Stimulated activated CD4-positive, alpha-beta T cell treated with anti-CD3 and anti-CD28 coated beads, Interleukin-1b, Interleukin-23, amount 100 ng/mL, for 48 hours (primary cell): Measurements from ENCODE around the gene B4GALNT1.
"Not testable (repeated sequence)": the region's sequence is repeated elsewhere in the genome, so short reads cannot be mapped to it uniquely, and the experiment has no call there.

Experiments used
- DNase-seq: peaks from one replicate; pipeline ENCODE4 v3.0.0-alpha.2; 2020

The B4GALNT1 gene

DNA sequence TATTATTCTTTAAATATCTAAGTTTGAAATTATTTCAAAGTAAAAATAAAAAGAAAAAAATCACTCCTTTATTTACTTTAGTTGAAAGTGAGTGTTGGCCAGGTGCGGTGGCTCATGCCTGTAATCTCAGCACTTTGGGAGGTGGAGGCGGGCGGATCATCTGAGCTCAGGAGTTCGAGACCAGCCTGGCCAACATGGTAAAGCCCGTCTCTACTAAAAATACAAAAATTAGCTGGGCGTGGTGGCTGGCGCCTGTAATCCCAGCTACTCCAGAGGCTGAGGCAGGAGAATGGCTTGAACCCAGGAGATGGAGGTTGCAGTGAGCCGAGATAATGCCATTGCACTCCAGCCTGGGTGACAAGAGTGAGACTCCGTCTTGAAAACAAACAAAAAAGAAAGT is 3.7 kb upstream of the B4GALNT1 start:
- not testable (repeated sequence) for DNase-seq

DNA sequence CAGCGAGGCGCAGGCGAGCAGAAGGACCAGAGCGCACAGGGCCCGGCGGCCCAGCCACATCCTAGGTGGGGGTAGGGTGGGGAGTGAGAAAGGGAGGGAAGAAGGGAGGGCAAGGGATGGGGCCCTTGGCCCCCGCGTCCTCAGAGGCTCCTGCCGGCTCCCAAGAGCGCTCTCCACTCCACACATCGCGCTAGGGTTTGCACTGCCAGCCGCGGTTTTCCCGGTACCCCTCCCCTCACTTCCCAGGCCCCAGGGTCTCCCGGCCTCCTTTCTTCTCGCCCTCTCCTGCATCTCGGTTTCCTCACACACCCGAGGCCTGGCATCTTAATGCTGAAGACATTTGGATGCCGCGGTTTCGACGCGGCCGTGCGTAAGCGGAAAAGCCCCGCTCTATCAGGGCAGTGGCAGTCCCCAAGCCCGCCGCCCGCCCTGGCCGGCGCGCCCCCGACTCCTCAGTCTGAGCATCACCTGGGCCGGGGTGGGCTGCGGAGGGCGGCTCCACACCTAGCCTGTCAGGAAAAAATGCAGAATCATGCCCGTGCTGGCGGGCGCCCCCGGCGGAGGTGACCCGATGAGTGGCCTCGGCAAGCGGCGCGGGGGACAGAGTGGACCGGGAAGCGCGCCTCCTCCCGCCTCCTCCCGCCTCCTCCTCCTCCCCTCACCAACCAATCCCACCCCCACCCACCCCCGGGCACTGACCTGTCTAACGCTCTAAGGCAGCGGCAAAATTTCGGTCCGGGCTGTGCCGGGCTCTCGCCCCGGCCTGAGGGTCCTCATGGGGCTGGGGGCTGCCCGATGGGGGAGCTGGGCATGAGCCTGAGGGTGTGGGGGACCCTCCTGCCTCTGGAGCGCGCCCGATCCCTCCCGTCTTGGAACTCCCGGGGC is 686 bp downstream of the B4GALNT1 start:
- DNase-seq: no peak

DNA sequence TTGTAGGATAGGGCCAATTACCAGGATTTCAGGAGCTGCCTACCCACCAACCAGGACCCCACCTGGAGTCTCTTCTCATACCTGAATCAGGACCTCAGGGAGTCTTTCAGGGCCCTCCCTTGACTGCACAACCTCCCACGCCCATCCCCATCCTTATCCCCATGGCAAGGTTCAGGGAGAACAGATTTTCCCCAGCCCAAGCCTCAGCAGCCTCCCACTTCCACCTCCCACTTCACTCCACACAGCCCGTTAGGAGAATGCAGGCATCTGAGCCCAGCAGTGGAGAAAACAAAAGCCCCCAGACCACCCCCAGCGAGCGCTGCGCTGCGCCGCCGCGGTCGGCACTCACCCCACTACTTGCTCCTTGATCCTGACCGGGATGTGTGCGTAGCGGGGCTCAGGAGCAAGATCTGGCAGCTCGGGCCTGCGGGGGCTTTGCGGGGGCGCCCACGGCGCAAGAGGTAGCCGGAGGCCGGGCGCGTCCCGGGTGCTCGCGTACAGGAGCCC is 1.4 kb downstream of the B4GALNT1 start:
- no peak for DNase-seq

DNA sequence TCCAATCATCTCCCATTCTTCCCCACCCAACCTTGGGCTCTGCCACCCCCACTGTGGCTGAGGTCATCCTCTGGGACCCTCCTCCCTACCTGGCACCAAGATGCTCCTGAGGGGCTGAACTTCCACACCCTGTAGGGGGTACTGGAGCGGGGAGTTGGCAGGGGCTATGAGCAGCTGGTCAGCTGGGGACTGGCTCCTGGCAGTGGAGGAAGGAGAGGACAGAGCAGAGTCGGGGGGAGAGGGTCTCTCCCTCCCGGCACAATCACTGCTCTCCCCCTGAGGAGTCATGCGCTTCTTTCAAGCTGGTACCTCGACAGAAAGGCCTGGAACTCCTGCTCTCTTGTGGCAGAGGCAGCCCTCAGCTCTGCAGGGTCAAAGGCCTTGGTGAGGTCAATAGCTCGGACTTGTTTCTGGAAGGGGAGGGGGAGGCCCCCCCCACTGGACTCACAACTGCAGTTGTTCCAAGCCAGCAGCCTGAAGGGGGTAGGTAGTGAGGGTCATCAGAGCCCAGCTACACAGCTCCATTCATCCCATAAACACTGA is 2.0 kb downstream of the B4GALNT1 start:
- DNase-seq: no peak

DNA sequence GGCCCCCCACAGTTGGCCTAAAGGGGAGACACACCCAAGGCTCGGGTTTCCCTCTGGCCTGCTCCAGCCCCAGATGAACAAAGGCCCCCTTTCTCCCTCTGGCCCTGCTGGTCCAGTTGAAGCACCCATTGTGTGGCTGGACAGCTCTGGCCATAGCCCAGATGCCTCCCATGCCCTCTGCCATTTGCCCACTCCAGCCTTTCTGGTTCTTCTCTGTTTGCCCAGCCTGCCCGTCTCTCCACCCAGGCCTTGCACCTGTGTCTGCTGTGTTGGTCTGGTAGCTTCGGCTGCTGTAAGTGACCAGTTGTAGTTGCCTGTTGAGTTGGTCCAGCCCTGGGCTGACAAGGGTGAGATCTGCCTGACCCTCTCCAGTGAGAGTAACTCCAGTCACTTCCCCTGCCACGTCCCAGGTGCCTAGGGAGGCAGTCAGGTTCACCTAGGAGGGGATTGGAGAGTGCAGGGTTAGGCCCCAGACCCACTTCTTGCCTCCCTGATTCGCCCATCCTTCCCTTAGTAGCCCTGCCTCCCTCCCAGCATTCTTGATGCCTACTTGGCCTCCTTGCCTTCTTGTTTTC is 3.0 kb downstream of the B4GALNT1 start:
- DNase-seq: no peak

DNA sequence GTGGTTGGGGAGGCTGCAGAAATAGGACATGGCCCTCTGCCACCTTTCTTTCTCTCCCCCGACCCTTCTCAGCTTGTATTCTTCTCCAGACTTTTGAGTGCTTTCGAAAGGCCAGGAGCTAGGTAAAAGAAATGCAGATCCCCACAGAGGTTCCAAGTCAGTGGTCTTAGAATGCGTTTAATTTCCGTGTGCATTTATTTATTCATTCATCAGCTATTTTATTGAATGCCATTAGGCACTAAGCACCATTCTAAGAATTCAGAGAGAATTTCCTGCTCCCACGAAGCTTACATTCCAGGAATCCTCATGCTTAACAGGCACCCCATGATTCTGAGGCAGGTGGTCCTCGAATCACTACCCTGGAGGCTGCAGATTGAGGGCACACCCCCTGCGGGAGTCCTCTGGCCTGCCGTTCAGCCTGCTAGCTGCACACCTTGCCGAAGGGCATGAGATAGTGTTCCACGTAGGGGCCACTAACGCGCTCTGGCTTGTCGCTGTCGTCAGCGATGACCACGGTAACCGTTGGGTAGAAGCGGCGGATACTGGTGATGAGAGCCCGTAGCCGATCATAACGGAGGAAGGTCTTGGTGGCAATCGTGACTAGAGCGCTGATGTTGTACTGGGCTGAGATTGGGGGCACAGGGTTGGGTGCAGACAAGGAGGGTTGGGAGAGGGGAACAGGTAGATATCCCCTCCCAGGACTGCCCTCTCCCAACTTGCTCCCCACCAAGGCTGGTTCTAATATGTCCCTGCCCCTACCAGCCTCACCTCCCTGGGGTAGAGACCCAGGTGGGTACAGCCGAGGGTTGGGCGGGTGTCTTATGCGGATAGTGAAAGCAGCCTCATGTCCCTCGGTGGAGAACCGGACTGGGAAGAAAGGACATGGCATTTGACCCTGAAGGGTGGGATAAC is 4.5 kb downstream of the B4GALNT1 start:
- DNase-seq: no peak

DNA sequence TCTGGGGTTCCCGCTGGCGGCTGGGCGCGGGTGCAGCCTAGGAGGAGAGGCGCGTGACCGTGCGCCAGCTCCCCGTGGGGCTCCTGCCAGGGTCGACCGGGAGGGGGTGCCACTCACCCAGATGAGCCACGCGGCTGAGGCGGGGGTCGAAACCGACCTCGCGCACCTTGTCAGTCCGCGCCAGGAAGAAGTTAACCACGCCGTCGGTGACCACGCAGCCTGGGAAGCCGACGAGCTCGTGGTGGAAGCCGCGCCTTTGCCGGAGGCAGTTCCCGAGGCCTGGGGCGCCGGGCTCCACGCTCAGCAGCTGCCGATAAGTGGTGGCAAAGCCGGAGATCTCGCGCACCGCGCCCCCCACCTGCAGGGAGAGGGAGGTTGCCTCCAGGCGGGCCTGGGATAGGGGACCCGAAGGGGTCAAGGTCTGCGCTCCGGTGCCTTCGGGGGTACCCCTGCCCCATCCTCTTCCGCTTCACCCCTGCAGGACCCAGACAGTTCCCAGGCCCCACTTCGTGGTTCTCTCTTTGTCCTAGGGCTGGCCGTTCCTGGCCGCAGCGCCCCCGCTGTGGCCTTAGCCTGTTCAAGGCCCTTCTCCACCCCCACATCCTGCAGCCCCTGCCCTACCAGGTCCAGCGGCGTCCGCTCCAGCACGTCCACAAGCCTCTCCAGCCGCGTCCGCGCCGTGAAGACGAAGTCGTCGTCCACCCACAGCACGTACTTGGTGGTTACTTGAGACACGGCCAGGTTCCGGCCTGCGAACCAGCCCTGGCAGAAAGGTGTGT is 5.3 kb downstream of the B4GALNT1 start:
- peak; percentile 38 for DNase-seq

DNA sequence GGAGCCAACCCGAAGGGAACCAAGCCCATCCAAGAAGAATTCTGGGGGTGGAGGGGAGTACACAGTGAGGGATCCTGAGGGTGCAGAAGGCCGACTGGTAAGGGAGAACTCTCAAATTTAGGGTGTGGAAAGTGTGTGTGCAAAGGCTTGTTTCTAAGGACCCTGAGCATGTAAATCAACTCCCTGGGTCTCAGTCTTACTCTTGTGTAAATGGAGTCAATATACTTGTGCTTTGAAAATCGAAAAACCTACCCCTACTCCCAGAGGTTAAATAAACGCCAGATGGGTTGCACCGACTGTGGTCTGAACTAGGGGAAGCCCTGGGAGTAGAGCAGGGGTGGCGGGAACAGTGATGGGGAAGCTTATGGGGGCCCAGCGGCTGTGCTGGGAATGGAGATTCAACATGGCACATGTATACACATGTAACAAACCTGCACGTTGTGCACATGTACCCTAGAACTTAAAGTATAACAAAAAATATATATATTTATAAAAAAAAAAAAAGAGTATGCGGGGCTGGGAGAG is 6.0 kb downstream of the B4GALNT1 start:
- DNase-seq: no peak

DNA sequence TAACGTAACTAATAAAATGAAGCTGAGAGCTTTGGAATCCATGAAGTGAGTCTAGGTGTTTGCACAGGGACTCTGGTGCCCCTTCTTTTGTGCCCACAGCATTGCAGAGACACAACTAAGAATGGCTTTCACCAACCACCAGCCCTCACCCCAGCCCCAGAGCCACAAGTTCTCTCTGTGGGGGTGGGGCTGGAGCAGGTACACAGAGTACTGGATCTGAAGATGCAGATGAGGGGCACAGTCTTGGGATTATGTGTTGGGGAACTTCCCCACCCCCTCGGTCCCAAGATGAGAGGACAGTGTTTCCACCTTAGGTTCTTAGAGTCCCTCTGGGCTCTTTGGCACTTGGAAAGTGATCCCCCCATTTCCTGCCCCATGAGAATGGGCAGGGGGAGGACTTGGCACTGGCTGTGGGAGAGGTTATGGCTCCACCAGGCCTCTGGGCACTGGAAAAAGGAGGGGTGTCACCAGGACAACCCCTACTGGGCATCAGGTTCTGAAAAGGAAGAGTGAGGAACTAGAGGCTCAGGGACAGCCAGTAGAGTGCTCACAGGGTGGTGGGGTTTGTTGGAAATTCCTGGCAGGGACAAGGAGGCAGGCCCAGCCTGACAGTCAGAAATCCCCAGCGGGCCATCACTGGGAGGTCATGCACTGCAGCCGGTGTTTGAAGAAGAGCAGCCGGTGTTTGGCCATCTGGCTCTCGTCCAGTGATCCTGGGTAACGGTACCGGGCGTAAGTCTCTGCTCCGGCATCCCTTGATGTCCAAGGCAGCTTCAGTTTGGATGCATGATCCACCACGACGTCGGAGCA is 6.7 kb downstream of the B4GALNT1 start:
- no peak for DNase-seq

DNA sequence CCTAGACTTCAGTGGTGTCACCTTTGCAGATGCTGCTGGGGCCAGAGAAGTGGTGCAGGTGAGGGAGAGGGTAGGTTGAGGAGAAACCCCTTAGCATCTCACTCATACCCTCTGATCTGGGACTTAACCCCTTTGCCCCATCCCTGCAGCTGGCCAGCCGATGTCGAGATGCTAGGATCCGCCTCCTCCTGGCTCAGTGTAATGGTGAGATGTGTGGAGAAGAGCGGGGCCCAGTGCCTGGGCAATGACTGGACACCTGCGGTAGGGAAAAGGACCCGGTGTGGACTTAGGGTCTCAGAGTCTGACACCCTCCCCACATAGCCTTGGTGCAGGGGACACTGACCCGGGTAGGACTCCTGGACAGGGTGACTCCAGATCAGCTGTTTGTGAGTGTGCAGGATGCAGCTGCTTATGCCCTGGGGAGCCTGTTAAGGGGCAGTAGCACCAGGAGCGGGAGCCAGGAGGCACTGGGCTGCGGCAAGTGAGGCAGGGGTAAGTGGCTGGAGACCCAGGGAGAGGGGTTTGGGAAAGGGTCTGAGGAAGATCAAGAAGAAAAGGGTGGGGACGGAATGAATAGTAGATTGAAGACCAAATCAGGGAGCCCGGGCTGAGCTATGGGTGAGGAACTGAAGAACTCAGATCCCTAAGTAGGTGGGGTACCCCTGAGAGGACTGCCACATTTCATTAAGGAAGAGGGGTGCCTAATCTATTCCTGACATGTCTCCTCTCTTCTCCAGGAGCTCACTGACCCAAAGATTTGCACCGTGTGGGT is 7.6 kb downstream of the B4GALNT1 start:
- no peak for DNase-seq

DNA sequence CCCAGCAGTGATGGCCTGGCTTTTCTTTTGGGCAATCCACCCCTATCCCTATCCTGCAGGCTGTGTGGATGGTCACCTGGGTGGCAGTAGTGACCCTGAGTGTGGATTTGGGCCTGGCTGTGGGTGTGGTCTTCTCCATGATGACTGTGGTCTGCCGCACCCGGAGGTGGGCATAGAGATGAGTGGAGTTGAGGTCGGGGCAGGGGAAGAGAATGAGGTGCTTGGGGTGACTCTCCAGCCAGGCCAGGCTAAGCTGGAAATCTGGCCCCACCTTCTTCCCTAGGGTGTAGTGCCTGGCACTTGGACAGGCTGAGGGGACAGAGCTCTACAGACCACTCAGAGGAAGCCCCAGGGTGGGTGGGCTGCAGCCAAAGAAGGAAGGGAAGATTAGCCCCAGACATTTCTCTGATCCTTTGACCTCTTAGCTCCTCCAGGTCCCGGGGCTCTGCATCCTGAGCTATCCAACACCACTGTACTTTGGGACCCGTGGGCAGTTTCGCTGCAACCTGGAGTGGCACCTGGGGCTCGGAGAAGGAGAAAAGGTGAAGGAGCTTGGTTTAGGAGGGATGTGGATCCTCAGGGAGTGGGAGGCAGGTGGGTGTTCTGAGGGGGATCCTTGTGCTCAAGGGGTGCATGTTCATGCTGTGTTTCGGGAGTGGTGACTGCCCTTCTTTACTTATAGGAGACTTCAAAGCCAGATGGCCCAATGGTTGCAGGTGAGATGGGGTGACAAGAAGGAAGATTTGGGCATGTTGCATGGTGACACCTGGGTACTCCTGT is 8.4 kb downstream of the B4GALNT1 start:
- no peak for DNase-seq

DNA sequence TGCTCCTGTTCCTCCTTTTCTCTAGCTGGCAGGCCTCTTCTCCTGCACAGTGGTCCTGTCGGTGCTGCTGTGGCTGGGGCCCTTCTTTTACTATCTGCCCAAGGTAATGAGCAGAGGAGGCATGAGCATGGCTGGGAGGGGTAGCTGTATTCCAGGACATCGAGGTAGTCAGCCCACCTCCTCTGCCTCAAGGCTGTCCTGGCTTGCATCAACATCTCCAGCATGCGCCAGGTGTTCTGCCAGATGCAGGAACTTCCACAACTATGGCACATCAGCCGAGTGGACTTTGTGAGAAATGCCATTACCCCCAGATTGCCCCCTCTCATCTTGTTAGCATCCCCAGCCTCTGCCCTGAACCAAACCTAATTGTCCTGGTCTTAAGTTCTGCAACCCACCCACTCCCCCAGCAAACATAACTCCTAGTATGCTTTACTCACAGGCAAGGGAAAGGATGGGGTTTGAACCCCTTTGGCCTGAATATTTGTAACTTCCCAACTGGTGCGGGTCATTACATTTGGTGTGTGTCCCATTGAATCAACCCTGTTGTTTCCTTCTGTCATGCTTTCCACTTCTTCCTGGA is 9.1 kb downstream of the B4GALNT1 start:
- DNase-seq: no peak

DNA sequence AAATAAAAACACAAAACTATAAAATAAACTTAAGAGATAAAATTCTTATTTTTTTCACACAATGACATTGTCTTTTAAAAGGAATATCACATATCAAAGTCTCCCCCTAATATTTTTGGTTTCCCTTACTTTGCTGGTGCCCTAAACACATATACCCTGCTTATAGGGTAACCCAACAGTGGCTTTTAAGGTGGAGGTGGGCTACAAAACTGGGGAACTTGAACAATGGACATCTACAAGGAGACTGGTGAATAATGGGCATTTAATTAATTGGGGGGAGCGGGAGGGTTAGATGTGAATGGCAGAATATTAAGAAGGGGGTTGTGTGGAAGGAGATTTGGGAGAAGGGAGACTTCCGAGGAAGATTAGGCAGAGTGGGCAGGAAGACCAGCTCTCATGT is 9.6 kb downstream of the B4GALNT1 start:
- no peak for DNase-seq

DNA sequence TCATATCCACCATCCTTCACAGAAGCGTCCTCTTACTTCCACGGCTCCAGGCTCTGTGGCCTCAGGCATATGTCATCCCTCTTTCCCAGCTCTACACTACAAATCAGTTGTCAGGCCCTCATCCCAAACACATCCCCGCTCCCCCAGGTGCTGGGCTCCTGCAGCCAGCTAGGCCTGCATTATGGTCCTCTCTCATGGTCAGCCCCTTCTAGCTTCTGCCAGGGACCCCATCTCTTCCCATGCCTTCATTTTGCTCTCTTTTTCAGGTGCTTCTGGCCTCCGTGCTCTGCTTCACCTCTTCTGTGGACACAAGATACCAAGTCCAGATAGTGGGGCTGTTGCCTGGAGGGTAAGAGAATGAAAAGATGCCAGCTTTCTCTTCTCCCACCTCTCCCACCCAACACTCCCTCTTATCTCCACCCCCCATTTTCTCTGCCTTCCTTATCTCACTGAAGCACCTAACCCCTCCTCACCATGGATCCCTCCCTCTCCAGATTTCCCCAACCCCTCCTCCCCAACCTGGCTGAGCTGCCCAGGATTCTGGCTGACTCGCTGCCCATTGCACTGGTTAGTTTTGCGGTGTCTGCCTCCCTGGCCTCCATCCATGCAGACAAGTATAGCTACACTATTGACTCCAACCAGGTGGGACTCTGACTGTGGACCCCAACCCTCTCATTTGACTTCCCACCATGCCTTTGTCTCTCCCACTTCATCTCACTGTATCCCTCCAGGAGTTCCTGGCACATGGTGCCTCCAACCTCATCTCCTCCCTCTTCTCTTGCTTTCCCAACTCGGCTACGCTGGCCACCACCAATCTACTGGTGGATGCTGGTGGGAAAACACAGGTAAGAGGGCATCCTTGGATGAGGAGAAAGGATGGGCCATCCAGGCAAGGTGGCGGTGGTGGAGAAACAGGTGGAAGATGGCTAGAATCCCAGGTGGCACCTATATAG is 10.4 kb downstream of the B4GALNT1 start:
- no peak for DNase-seq

DNA sequence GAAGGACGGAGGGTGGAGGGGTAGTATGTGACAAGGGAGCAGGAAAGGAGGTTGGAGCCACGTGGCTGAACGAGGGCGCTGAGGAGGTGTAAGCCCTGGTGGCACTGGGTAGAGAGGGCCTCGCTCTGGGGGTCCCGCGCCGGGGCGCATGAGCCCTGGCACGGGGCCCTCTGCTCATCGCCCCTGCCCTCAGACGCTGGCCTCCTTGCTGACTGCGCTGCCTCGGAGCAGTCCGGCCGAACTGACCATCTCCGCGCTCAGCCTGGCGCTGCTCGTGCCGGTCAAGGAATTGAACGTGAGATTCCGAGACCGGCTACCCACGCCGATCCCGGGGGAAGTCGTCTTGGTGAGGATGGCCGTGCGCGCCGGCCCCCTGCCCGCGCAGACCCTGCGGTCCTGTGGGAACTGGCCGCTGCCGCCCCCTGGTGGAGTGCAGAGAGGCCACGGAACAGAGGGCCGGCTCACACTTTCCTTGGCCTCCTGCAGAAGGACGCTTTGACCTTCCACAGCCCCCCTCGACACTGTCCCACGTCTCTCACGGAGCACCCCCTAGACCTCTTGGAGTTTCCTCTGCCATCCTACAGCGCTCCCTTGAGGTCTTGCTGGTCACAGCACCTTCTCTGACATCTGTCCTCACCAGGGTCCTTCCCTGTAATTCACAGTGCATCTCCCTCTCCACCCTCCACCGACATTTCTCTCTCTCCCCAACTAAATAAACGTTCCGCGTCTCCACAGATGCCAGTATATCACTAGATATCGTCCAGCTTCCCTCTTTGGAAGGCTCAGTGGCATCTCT is 11.3 kb downstream of the B4GALNT1 start:
- peak; percentile 47 for DNase-seq

DNA sequence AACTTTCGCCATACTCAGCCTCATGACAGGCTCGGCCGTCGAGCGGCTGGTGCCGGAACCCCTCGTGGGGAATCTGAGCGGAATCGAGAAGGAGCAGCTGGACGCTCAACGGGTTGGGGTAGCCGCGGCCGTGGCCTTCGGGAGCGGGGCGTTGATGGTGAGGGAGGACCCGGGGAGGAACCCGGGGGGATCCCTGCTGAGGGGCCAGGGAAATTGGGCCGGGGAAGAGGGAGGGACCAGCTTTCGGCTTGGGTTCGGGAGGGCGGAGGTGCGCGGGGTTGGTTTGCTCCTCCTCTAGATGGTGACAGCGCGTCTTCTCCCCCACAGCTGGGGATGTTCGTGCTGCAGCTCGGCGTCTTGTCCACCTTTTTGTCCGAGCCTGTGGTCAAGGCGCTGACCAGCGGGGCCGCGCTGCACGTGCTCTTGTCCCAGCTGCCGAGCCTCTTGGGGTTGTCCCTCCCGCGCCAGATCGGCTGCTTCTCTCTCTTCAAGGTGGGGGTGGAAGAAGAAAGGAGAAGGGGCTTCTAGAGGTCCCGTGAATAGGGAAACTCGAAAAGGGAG is 12.0 kb downstream of the B4GALNT1 start:
- DNase-seq: no peak
